Parathyroid adenoma (tissue), 2 donors: ENCODE measurements around the gene MAST2.

Source experiments
- H2AFZ ChIP-seq: fragments of 300-600 bp; sonication (generic); one replicate; pipeline ENCODE4 v1.7.0; 2017; ENCODE audit warnings: antibody characterized with exemption, mild to moderate bottlenecking
- H3K27ac ChIP-seq: fragments of 300-600 bp; sonication (generic); one replicate; pipeline ENCODE4 v1.7.0; 2017
- H3K27me3 ChIP-seq: fragments of 300-600 bp; sonication (generic); one replicate; pipeline ENCODE4 v1.7.0; 2017; ENCODE audit warnings: low read length; ENCODE audit not compliant: control insufficient read depth, insufficient read depth
- H3K36me3 ChIP-seq: fragments of 300-600 bp; sonication (generic); one replicate; pipeline ENCODE4 v1.7.0; 2017; ENCODE audit warnings: low read length; ENCODE audit not compliant: control insufficient read depth, insufficient read depth
- H3K4me1 ChIP-seq: fragments of 300-600 bp; sonication (generic); one replicate; pipeline ENCODE4 v1.7.0; 2017; ENCODE audit warnings: control low read depth
- H3K4me2 ChIP-seq: fragments of 300-600 bp; sonication (generic); one replicate; pipeline ENCODE4 v1.7.0; 2017; ENCODE audit warnings: low read length
- H3K4me3 ChIP-seq: fragments of 300-600 bp; sonication (generic); one replicate; pipeline ENCODE4 v1.7.0; 2017; ENCODE audit warnings: low read depth, low read length
- H3K79me2 ChIP-seq: fragments of 300-600 bp; sonication (generic); one replicate; pipeline ENCODE4 v1.7.0; 2017; ENCODE audit warnings: control low read depth
- H3K9ac ChIP-seq: fragments of 300-600 bp; sonication (generic); one replicate; pipeline ENCODE4 v1.7.0; 2017; ENCODE audit warnings: mild to moderate bottlenecking
- H3K9me3 ChIP-seq: fragments of 300-600 bp; sonication (generic); one replicate; pipeline ENCODE4 v1.7.0; 2017; ENCODE audit warnings: low read length; ENCODE audit not compliant: control insufficient read depth
- CTCF ChIP-seq: fragments of 300-600 bp; sonication (generic); IDR thresholded peaks from one replicate; pipeline ENCODE4 v1.7.0; 2017; ENCODE audit warnings: antibody characterized with exemption, mild to moderate bottlenecking
- donor health status: primary hyperparathyroidism.

The MAST2 gene

GRCh38 chr1:45877264-45877663 is 73.9 kb downstream of the MAST2 start:
- Histone ChIP-seq H3K9ac (no peak overlapping the region), H3K27ac (no peak overlapping the region), H3K4me1 (no peaks in the 10 kb centered on the region), H3K9me3 (no peaks in the 10 kb centered on the region), H3K27me3 (no peaks in the 10 kb centered on the region), H3K79me2 (no peaks in the 10 kb centered on the region), H3K4me2 (no peak overlapping the region), H3K36me3 (no peaks in the 10 kb centered on the region), H2AFZ (no peak overlapping the region), H3K4me3 (no peak overlapping the region)
- no peak for TF ChIP-seq CTCF

GRCh38 chr1:45879885-45880598 is 76.6 kb downstream of the MAST2 start:
- Histone ChIP-seq H3K9me3 (no peaks in the 10 kb centered on the region), H3K27ac (no peak overlapping the region), H3K9ac (no peak overlapping the region), H3K4me3 (no peak overlapping the region), H3K4me2 (no peak overlapping the region), H3K79me2 (no peaks in the 10 kb centered on the region), H3K36me3 (no peaks in the 10 kb centered on the region), H2AFZ (no peak overlapping the region), H3K4me1 (no peaks in the 10 kb centered on the region), H3K27me3 (no peaks in the 10 kb centered on the region)
- no peak for TF ChIP-seq CTCF

- no peaks in the 10 kb centered on the region for H3K9me3 ChIP-seq
- no peaks in the 10 kb centered on the region for H3K4me1 ChIP-seq
- H3K27me3 ChIP-seq: no peaks in the 10 kb centered on the region
- no peaks in the 10 kb centered on the region for H3K36me3 ChIP-seq
- no peak overlapping the region for H3K4me2 ChIP-seq
- no peak overlapping the region for H3K9ac ChIP-seq
- TF ChIP-seq CTCF: no peak
- H3K4me3 ChIP-seq: no peak overlapping the region
- H2AFZ ChIP-seq: no peak overlapping the region
- H3K79me2 ChIP-seq: no peaks in the 10 kb centered on the region
- no peak overlapping the region for H3K27ac ChIP-seq
Measured at GRCh38 chr1:45880930-45881329, 77.5 kb downstream of the MAST2 start.

- H3K4me2 ChIP-seq: no peak overlapping the region
- H3K4me3 ChIP-seq: no peak overlapping the region
- no peaks in the 10 kb centered on the region for H3K9me3 ChIP-seq
- H3K27me3 ChIP-seq: no peaks in the 10 kb centered on the region
- H2AFZ ChIP-seq: no peak overlapping the region
- H3K27ac ChIP-seq: no peak overlapping the region
- no peaks in the 10 kb centered on the region for H3K4me1 ChIP-seq
- H3K36me3 ChIP-seq: no peaks in the 10 kb centered on the region
- H3K79me2 ChIP-seq: no peaks in the 10 kb centered on the region
- H3K9ac ChIP-seq: no peak overlapping the region
- no peak for TF ChIP-seq CTCF
Measured at GRCh38 chr1:45883658-45884057, 80.2 kb downstream of the MAST2 start.

- Histone ChIP-seq H3K27ac (no peak overlapping the region), H3K4me1 (no peaks in the 10 kb centered on the region), H3K79me2 (no peaks in the 10 kb centered on the region), H3K9ac (no peak overlapping the region), H3K9me3 (no peaks in the 10 kb centered on the region), H3K27me3 (no peaks in the 10 kb centered on the region), H3K4me2 (no peak overlapping the region), H2AFZ (no peak overlapping the region), H3K36me3 (no peaks in the 10 kb centered on the region), H3K4me3 (no peak overlapping the region)
- TF ChIP-seq CTCF: no peak
Measured at GRCh38 chr1:45884700-45885099, 81.3 kb downstream of the MAST2 start.
